Right ventricle myocardium inferior (tissue), 1 donor: Measurements from ENCODE around the gene ELF3. TPM values are rescaled to one million over a fixed set of nuclear protein-coding genes. Genes with fewer than 3 reads are reported as not detected.
"Not testable (repeated sequence)": the region's sequence is repeated elsewhere in the genome, so short reads cannot be mapped to it uniquely, and the experiment has no call there.

Experiments used
- ATAC-seq: fragments of 200-7000 bp; cut with Tn5 transposase; one replicate; pipeline ENCODE4 v1.9.1; 2020; ENCODE audit warnings: mild to moderate bottlenecking, moderate library complexity
- DNase-seq: peaks from one replicate; pipeline ENCODE4 v3.0.0; 2021; ENCODE audit errors: missing footprints
- intact Hi-C: fragments of 100-400 bp; cut with DNase I; formaldehyde crosslinking; loops from one replicate; pipeline ENCODE4 v1.11.0; 2022
- microRNA-seq: library from miRNA; unstranded; fragments of <30 nt; microRNA quantifications from one replicate; pipeline ENCODE4 v1.2.0, GENCODE V29; 2020
- total RNA-seq: library from RNA; stranded (reverse); fragmentation: NEBNext Ultra II Directional; extraction: Animal tissue kit (Norgen Biotek cat#: 25700); gene quantifications from one replicate; pipeline ENCODE4 v1.2.1, GENCODE V29; 2021
- donor health status: DM: no; HTN: yes; CAD: no; lungs with severe emphysema.

The ELF3 gene
- total RNA-seq, 1 donor from 2014 or later, result 0.54 TPM

GRCh38 chr1:202057335-202057704 is 46.9 kb downstream of the ELF3 start:
- not testable (repeated sequence) for DNase-seq, ATAC-seq
- intact Hi-C loops, result loop anchor here (2.0 kb wide), 1 partner anchor 49 kb away; no protein-coding TSS in a partner anchor

GRCh38 chr1:202058001-202058908 is 47.9 kb downstream of the ELF3 start:
- intact Hi-C loops, result no loop called here
- ATAC-seq (no peak), DNase-seq (no peak)

- DNase-seq (no peak), ATAC-seq (no peak)
- intact Hi-C loops, result no loop called here
Measured at GRCh38 chr1:202061055-202061454, 50.7 kb downstream of the ELF3 start.

- DNase-seq, intact Hi-C loops, ATAC-seq: not testable (repeated sequence)
Measured at GRCh38 chr1:202061787-202062186, 51.4 kb downstream of the ELF3 start.

GRCh38 chr1:202062636-202063035 is 52.2 kb downstream of the ELF3 start:
- ATAC-seq, result not testable (repeated sequence)

GRCh38 chr1:202063093-202063492 is 52.7 kb downstream of the ELF3 start:
- ATAC-seq, result no peak
- no peak for DNase-seq
- intact Hi-C loops, result no loop called here

More at GRCh38 chr1:202062636-202063035, 52.2 kb downstream of the ELF3 start:
- DNase-seq, intact Hi-C loops: not testable (repeated sequence)

GRCh38 chr1:202064889-202065312 is 54.5 kb downstream of the ELF3 start:
- intact Hi-C loops, ATAC-seq, DNase-seq: not testable (repeated sequence)

Small RNA genes lying within 50 kb of the gene (microRNA-seq; reads per million reads assigned to microRNA genes)
- not detected for gene MIR6740

Other genes with a start within 250 kb of the ELF3 start
- gene IPO9, start 181.4 kb upstream of the ELF3 start, total RNA-seq, result 22.6 TPM
- gene SHISA4, start 121.7 kb upstream of the ELF3 start, total RNA-seq, result 159 TPM
- 10.8 TPM for gene LMOD1, start 64.0 kb upstream of the ELF3 start, total RNA-seq
- 83.6 TPM for gene TIMM17A, start 55.1 kb upstream of the ELF3 start, total RNA-seq
- gene RNPEP, start 27.9 kb upstream of the ELF3 start, total RNA-seq, result 18.7 TPM
- 0.08 TPM for gene GPR37L1, start 112.3 kb downstream of the ELF3 start, total RNA-seq
- gene ARL8A, start 134.2 kb downstream of the ELF3 start, total RNA-seq, result 64.6 TPM
- 0.51 TPM for gene PTPN7, start 150.0 kb downstream of the ELF3 start, total RNA-seq
- gene LGR6, start 183.2 kb downstream of the ELF3 start, total RNA-seq, result 4.1 TPM